ENCODE results near the gene KLHL29.

KLHL29 gene

DNA sequence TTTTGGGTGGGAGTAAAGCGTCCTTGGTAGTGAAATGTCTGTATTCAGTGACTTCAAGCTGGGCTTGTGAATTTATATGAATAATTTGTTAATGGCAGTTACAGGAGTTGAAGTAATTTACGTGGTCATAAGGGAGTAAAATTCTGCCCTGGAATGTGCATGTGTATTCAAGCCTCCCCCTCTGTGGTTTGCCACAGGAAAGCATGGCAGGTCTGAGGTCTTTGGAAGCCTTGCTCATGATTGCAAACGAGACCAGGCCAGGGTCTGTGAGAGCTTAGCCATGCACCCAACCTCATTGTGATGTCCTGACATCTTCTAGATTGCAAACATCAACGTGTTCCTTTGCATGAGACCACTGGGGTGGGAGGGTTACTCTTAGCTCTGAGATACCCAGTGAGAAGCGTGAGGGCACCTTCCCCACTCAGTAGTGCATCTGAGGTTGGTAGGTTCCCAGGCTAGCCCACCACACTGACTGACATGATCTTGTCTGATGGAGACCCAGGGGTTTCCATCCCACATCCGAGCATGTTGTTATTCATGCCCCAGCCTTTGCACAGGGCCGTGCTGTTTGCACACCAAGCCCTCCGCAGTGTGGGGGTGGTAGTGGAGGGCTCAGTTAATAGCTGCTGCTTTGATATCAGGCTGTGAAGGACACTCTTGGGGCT is 216.5 kb downstream of the KLHL29 start:
- no peak for TF ChIP-seq FOXP2 (optimal IDR thresholded peaks at IDR 0.05; ENCODE audit: borderline replicate concordance, extremely low read depth, extremely low read length, insufficient read depth)
- TF ChIP-seq SIN3A (IDR thresholded peaks at IDR 0.05; ENCODE audit: borderline replicate concordance, insufficient read depth, low read length), result no peak
- TF ChIP-seq TAF1 (IDR thresholded peaks at IDR 0.05; ENCODE audit: borderline replicate concordance, insufficient read depth, low read length), result no peak
- TF ChIP-seq POLR2AphosphoS5 (IDR thresholded peaks at IDR 0.05; ENCODE audit: low read depth, low read length), result no peak
- TF ChIP-seq, protein P1, sequence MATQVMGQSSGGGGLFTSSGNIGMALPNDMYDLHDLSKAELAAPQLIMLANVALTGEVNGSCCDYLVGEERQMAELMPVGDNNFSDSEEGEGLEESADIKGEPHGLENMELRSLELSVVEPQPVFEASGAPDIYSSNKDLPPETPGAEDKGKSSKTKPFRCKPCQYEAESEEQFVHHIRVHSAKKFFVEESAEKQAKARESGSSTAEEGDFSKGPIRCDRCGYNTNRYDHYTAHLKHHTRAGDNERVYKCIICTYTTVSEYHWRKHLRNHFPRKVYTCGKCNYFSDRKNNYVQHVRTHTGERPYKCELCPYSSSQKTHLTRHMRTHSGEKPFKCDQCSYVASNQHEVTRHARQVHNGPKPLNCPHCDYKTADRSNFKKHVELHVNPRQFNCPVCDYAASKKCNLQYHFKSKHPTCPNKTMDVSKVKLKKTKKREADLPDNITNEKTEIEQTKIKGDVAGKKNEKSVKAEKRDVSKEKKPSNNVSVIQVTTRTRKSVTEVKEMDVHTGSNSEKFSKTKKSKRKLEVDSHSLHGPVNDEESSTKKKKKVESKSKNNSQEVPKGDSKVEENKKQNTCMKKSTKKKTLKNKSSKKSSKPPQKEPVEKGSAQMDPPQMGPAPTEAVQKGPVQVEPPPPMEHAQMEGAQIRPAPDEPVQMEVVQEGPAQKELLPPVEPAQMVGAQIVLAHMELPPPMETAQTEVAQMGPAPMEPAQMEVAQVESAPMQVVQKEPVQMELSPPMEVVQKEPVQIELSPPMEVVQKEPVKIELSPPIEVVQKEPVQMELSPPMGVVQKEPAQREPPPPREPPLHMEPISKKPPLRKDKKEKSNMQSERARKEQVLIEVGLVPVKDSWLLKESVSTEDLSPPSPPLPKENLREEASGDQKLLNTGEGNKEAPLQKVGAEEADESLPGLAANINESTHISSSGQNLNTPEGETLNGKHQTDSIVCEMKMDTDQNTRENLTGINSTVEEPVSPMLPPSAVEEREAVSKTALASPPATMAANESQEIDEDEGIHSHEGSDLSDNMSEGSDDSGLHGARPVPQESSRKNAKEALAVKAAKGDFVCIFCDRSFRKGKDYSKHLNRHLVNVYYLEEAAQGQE (IDR thresholded peaks at IDR 0.05; ENCODE audit: insufficient read depth in 1 of 2, low read depth in 2 of 2, low read length in 2 of 2), result no peak

GRCh38 chr2:23602116-23602515 is 217.1 kb downstream of the KLHL29 start:
- TF ChIP-seq TAF1 (IDR thresholded peaks at IDR 0.05; ENCODE audit: borderline replicate concordance, insufficient read depth, low read length), result no peak
- no peak for TF ChIP-seq SIN3A (IDR thresholded peaks at IDR 0.05; ENCODE audit: borderline replicate concordance, insufficient read depth, low read length)
- no peak for TF ChIP-seq POLR2AphosphoS5 (IDR thresholded peaks at IDR 0.05; ENCODE audit: low read depth, low read length)
- TF ChIP-seq FOXP2 (optimal IDR thresholded peaks at IDR 0.05; ENCODE audit: borderline replicate concordance, extremely low read depth, extremely low read length, insufficient read depth), result no peak
- TF ChIP-seq, protein P1 (IDR thresholded peaks at IDR 0.05; ENCODE audit: insufficient read depth in 1 of 2, low read depth in 2 of 2, low read length in 2 of 2), result no peak

DNA sequence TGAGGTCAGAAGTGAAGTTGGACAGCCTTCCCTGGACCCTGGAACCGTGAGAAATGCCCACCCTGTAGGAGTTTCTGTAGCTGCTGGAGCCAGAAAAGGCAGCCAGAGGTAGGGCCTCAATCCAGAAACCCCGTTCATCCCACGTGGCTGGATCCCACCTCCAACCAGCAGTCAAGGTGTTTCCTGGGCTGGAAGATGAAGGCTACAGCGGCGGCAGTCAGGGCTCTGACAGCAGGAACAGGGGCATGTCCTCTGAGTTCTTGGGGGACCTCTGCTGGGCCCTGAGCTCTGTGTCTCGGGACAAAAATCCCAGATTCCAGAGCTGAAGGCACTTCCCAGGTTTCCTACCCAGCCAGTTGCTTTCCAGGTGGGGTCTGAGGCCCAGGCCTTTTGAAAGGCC is 218.2 kb downstream of the KLHL29 start:
- TF ChIP-seq TAF1 (IDR thresholded peaks at IDR 0.05; ENCODE audit: borderline replicate concordance, insufficient read depth, low read length), result no peak
- TF ChIP-seq, protein P1 (IDR thresholded peaks at IDR 0.05; ENCODE audit: insufficient read depth in 1 of 2, low read depth in 2 of 2, low read length in 2 of 2), result no peak

- TF ChIP-seq SIN3A (IDR thresholded peaks at IDR 0.05; ENCODE audit: borderline replicate concordance, insufficient read depth, low read length) (no peak), FOXP2 (optimal IDR thresholded peaks at IDR 0.05; ENCODE audit: borderline replicate concordance, extremely low read depth, extremely low read length, insufficient read depth) (no peak), POLR2AphosphoS5 (IDR thresholded peaks at IDR 0.05; ENCODE audit: low read depth, low read length) (no peak)
Observed at GRCh38 chr2:23603581-23603980, 218.6 kb downstream of the KLHL29 start.

GRCh38 chr2:23604731-23605130 is 219.8 kb downstream of the KLHL29 start:
- TF ChIP-seq SIN3A (IDR thresholded peaks at IDR 0.05; ENCODE audit: borderline replicate concordance, insufficient read depth, low read length), result no peak
- no peak for TF ChIP-seq FOXP2 (optimal IDR thresholded peaks at IDR 0.05; ENCODE audit: borderline replicate concordance, extremely low read depth, extremely low read length, insufficient read depth)
- TF ChIP-seq, protein P1 (IDR thresholded peaks at IDR 0.05; ENCODE audit: insufficient read depth in 1 of 2, low read depth in 2 of 2, low read length in 2 of 2), result no peak
- no peak for TF ChIP-seq TAF1 (IDR thresholded peaks at IDR 0.05; ENCODE audit: borderline replicate concordance, insufficient read depth, low read length)
- no peak for TF ChIP-seq POLR2AphosphoS5 (IDR thresholded peaks at IDR 0.05; ENCODE audit: low read depth, low read length)
